T-helper 22 cell (primary cell): Measurements from ENCODE around the gene CCM2L.
"Not testable (repeated sequence)": the region's sequence is repeated elsewhere in the genome, so short reads cannot be mapped to it uniquely, and the experiment has no call there.

Experiments used
- DNase-seq: peaks from one replicate; pipeline ENCODE4 v3.0.0-alpha.2; 2020; ENCODE audit warnings: low read depth

Gene CCM2L

DNA sequence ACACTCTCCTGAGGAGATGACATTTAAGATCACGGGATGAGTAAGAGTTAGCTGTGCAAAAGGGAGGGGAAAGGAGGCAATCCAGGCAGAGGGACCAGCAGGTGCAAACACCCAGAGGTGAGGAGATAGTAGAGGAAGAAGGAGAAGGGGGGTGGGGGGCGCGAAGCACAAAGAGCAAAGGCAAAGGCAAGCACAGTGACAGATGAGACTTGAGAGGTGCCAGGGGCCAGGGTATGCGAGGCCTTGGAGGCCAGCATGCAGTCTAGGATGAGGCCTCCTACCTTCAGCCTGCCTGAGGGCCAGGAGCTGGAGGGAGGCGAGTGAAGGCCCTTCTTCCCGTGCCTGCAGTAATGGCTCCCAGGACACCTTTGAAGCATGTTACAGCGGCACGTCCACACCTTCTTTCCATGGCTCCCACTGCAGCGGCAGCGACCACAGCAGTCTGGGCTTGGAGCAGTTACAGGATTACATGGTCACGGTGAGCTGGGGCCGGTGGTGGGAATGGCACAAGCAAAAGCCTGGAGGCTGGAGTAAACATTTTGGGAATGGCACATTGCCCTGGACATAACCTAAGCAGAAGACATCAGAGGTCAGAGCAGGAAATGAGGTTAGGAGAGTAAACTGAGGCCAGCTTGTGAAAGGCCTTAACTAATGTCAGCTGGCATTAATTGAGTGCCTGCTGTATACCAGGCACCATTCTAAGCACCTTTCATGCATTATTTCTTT lies 18.6 kb downstream of the CCM2L start:
- no peak for DNase-seq

- DNase-seq, result no peak
Measured at GRCh38 chr20:32029561-32029960, 19.3 kb downstream of the CCM2L start.

GRCh38 chr20:32031007-32031958 lies 21.0 kb downstream of the CCM2L start:
- DNase-seq, result peak; percentile 11

DNA sequence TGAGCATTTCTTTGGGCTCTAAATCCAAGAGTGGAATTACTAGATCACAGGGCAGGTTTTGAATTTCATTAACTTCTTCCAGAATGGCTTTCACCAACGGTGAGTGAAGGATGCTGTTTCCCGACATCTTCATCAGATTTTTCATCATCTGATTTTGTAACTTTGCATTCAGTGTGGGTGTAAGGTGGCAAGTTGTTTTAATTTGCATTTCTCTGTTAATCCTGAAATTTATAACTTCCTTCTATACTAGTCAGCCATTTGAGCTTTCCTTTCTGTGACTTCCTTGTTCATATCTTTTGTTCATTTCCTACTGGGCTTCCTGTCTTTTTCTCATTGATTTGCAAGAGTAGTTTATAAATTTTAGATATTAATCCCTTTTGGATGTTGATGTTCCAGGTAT lies 23.1 kb downstream of the CCM2L start:
- no peak for DNase-seq

DNA sequence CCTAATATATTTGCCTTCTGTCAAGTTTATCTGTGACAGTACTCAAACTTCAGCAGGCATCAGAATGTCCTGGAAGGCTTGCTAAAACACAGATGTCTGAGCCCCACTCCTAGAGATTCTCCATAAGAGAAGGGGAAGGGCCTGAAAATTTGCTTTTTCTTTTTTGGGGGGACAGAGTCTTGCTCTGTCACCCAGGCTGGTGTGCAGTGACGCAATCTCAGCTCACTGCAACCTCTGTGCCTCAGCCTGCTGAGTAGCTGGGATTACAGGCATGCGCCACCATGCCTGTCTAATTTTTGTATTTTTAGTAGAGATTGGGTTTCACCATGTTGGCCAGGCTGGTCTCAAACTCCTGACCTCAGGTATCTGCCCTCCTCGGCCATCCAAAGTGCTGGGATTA lies 23.5 kb downstream of the CCM2L start:
- not testable (repeated sequence) for DNase-seq

DNA sequence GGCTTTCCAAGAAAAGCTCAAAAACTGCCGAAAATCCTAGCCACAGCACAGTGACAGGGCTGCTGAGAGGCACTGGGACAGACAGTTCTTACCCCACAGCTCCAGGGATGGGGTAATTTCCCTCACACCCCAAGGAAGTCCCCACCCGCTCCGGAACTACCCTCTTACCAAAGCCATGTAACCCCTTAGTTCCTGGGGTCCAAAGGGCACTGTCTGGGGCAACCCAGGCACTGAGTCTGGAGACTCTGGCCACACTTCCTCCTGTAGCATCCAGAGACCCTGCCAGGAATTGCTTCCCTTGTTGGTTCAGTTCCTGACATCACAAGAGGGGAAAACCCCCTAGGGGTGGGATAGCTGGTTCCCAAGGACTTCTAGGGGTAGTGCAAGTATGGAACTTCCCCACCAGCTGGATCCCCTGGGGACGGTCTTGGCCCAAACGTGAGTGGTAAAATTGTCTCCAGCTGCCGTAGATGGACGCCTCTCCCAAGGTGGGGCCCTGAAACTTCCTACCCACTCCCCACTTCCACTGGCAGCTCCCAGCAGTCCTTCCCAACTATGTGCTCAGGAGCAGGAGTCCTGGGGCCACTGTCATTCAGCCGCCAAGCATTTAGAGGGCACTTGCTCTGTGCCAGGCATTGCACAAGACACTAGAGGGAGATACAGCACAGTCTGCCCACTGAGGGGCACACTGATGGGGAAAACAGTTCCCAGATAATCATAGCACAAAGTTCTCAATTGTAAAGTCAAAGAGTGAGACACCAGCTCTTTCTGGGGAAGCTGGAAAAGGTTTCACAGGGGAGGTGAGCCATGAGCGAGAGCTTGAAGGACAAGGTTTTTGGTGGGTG lies 24.6 kb downstream of the CCM2L start:
- no peak for DNase-seq

DNA sequence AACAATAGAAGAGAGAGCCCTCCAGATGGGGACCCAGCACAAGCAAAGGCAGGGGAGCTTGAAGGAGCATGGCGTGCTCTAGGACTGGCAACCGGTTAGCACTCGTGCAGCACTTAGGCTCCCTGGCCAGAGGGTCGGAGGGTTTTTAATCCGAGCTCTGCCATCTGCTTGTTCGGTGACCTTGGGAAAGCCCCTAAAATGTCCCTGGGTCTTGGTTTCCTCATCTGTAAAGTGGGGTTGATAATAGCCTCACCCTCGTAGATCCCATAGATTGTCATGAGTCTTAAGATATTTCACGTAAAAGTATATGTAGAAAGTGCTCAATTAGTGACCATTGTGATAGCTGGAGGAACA lies 25.2 kb downstream of the CCM2L start:
- no peak for DNase-seq

- DNase-seq, result no peak
Measured at GRCh38 chr20:32036252-32036651, 26.0 kb downstream of the CCM2L start.

DNA sequence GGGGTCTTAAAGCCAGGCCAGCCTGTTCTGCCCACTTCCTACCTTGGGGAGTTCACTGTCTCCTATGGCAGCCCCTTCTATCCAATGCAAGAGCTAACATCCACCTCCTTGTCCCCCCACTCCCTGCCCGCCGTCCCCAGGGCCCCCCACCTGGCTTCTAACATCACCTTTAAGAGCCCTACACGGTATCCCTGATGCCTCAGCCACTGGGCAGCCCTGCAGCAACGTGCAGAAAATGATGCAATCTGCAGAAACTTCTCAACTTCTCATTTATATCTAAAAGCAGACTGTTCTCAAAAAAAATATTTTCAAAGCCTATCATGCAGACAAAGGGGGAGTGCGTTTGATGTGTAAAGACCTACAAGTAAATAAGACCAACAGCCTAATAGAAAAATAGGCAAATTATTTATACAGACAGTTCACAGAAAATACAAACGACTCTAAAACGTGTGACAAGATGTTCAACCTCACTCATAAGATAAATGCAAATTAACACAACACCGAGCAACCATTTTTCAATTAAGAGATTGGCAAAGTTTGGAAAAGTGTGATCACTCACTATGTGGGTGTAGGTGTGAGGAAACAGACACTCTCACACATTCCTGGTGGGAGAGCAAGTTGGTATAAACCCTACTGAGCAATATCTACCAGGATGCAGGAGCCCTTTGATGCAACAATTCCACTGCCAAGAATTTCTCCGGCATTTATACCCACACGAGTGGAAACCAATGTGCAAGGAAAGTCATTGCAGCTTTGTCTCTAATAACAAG lies 26.7 kb downstream of the CCM2L start:
- no peak for DNase-seq

DNA sequence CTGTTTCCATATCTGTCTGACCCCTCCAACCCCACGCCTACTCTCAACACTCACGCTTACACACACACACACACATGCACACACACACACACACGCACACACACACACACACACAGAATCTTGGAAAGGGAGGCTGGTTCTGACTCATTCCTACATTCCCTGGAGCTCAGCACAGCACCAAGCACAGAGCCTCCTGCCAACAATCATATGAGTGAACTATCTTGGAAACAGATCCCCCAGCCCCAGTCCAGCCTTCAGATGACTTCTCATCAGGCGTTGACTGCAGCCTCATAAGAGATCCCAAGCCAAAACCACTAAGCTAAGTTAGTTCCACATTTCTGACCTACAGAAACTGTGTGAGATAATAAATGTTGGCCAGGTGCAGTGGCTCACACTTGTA lies 27.7 kb downstream of the CCM2L start:
- no peak for DNase-seq

DNA sequence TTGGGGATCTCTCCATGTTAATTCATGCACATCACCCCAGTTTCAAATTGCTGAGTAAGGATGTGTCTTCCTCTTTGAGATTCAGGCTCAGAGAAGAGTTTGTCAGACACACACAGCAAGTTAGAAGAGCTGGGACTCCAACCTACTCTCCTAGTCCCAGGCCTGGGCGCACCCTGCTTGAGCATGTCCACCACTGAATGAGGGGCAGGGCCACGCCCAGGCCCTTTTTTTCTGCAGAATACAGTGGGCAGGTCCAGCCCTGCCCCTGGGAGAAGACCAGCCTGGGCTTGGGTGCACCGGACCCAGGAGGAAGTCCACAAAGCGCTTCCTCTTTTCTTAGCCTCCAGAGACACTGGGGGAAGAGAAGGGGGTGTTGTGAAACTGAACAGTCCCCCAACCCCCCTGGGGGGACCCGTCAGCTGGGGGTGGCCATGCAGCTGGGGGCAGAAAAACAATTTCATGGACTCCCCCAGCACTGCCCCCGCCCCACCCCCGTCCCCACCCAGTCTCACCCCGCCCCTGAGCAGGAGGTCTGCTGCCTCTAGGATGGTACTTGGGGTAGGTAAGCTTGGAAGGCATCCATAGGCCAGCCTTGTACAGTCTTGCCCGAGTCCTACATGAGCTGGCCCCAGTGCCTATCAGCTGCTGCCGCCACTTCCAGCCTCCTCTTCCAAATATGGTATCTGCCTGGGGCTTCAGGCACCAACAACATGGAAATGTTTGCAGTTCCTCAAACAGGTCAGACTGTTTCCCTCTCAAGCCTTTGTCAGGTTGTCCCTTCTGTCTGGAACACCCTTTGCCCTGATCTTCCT lies 30.1 kb downstream of the CCM2L start:
- no peak for DNase-seq

- no peak for DNase-seq
Measured at GRCh38 chr20:32045999-32046398, 35.8 kb downstream of the CCM2L start.

DNA sequence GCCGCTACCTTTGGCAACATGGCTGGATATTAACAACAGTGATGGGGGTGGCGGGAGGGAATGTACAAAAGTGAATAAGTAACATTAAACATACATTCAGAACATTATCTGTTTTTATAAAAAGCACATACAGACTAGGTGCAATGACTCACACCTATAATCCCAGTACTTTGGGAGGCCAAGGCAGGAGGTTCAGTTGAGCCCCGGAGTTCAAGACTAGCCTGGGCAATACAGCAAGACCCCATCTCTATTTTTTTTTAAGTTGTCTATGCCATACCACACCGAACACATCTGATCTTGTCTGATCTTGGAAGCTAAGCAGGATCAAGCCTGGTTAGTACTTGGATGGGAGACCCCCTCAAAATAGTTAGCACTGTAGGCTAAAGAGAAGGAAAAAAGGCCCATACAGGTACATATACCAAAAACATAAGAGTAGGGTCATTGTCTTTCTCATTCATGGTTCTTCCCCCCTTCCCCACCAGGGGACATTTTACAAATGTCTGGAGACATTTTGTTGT lies 40.1 kb downstream of the CCM2L start:
- DNase-seq, result no peak

DNA sequence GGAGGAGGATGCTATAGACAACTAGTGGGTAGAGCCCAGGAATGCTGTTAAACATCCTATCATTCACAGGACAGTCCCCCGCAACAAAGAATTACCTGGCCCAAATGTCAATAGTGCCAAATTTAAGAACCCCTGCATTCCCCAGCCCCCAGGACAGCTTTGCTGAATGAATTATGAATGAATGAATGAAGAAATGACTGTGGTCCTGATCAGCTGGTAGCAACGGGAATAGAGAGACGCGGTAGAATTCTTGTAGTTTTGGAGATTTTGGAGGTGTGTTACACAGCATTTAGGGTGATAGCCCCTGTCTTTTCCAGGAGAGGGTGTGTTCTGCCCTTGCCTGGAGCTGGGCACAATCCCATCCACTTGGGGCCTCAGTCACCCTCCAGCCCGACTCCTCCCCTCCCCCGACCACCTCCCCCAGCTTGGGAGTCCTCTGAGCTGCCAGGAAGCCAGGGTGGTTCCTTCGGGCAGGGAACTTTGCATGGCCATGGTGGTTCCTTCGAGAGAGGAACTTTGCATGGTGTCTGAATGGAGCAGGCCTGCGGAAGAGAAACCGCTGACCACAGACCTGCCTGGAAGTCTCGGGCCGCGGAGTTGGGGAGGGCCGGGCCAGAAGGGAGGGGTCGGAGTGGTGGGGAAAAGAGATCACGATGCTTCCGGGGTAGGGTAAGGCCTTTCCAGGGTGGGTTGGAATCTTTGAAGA lies 40.8 kb downstream of the CCM2L start:
- DNase-seq, result no peak

DNA sequence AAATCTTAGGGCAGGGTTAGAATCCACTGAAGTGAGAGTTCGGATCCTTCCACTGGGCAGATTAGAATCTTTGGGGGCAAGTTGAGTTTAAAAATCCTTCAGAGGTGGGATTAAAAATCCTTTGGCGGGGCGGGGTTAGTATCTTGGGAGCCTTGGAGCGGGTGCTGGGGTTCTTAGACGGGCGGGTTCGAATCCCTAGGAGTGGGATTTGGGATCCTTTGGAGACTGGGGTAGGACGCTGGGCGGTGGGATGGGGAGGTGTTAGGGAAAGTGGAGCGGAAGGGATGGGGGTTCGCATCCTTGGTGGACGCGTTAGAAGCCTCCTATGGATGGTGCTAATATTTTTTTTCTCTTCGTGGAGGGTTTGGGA lies 41.5 kb downstream of the CCM2L start:
- no peak for DNase-seq

DNA sequence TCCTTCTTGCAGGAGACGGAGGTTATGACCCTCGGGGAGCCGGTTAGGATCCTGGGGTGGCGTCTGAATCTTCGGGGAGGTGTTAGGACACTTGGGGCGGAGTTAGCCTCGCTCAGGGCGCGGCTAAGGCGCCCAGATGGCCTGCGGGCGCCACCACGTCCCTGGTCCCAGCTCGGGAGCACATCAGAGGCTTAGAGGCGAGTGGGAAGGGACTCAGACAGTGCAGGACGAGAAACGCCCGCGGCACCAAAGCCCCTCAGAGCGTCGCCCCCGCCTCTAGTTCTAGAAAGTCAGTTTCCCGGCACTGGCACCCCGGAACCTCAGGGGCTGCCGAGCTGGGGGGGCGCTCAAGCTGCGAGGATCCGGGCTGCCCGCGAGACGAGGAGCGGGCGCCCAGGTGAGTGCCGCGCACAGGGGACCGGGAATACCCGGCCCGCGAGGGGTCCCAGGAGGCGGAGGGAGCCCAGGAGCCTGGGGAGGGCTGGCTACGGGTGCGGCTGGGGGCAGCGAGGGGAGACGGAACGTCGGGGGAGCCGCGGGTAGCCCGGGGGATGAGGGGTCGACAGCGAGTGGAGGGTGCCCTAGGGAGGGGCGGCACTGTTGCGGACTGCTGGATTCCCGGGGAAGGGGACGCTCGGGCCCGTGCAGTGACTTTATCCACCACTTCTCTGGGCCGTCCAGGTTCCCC lies 42.0 kb downstream of the CCM2L start, which contains the start of gene HCK:
Gene HCK (plus strand): TSS at position 153 of the 688 bp plus-strand sequence.
- no peak for DNase-seq

GRCh38 chr20:32052778-32053362 lies 42.6 kb downstream of the CCM2L start:
- no peak for DNase-seq

DNA sequence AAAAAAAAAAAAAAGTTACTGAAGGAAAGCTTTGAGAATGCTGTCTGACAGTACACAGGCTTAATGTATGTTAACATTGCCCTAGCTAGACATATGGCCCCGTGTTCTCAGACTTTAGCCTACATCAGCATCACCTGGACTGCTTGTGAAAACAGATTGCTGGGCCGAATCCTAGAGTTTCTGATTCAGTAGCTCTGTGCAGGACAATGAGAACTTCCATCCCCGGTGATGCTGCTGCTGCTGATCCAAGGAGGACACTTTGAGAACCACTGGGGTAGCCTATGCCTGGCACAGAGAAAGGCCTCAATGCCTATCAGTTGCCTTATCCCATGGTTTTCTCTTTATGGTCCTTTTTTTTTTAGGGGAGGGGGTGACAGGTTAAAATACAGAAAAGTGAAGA lies 43.4 kb downstream of the CCM2L start:
- no peak for DNase-seq
